Mesothelial cell of epicardium (in vitro differentiated cells): Measurements from ENCODE around the gene SIGLEC14. TPM values are rescaled to one million over a fixed set of nuclear protein-coding genes. Genes with fewer than 3 reads are reported as not detected.

Experiments
- DNase-seq, 2 experiments: peaks; one replicate each; pipeline ENCODE4 v3.0.0; 2021; ENCODE audit warnings: low spot score in 2 of 2; ENCODE audit not compliant: unreplicated experiment in 2 of 2
- H3K27ac Mint-ChIP-seq: 2 replicates; pipeline ENCODE4 v1.8.0; 2021; ENCODE audit warnings: mixed read lengths
- H3K27me3 Mint-ChIP-seq: 2 replicates; pipeline ENCODE4 v1.8.0; 2021; ENCODE audit warnings: low read depth, mixed read lengths
- H3K36me3 Mint-ChIP-seq: 2 replicates; pipeline ENCODE4 v1.8.0; 2021; ENCODE audit warnings: mixed read lengths
- H3K4me1 Mint-ChIP-seq: 2 replicates; pipeline ENCODE4 v1.8.0; 2021; ENCODE audit warnings: mixed read lengths
- H3K4me3 Mint-ChIP-seq: 2 replicates; pipeline ENCODE4 v1.8.0; 2021; ENCODE audit warnings: mild to moderate bottlenecking, moderate library complexity, mixed read lengths
- H3K9me3 Mint-ChIP-seq: 2 replicates; pipeline ENCODE4 v1.8.0; 2021; ENCODE audit warnings: mixed read lengths
- CTCF ChIP-seq: fragments of 200-600 bp; sonication (generic); IDR thresholded peaks from one replicate; pipeline ENCODE4 v1.5.0; 2021; ENCODE audit warnings: antibody characterized with exemption; ENCODE audit not compliant: unreplicated experiment
- total RNA-seq: library from RNA; stranded (reverse); gene quantifications from 3 replicates; pipeline ENCODE4 v1.2.1, GENCODE V29; 2021

Gene SIGLEC14
- total RNA-seq, 1 donor from 2014 or later: not detected

DNA sequence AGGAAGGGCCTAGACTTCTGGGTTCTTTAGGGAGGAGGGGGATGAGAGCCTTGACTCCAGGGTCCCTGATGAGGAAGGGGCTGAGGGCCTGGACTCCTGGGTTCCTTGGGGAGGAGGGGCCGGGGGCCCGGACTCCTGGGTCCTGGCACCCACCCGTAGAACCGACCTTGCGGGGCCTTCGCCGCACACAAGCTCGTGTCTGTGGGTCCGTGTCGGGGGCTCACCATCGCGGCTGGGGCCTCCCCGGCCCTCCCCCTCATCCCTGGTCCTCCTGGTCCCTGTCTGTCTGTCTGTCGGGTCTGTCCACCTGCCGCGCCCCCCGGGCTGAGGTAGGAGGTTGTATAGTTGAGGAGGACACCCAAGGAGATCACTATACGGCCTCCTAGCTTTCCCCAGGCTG lies 45.8 kb upstream of the SIGLEC14 start:
- H3K36me3 Mint-ChIP-seq: peaks cover 36% of the 10 kb centered on the region
- H3K27me3 Mint-ChIP-seq: no peaks in the 10 kb centered on the region
- H3K27ac Mint-ChIP-seq: no peak overlapping the region
- no peak for DNase-seq
- H3K4me1 Mint-ChIP-seq: peaks cover 44% of the 10 kb centered on the region
- H3K4me3 Mint-ChIP-seq: peak overlapping the region; percentile 79
- H3K9me3 Mint-ChIP-seq: no peaks in the 10 kb centered on the region
- no peak for TF ChIP-seq CTCF

GRCh38 chr19:51691584-51692428 lies 45.2 kb upstream of the SIGLEC14 start:
- peak overlapping the region; percentile 95 for H3K27ac Mint-ChIP-seq
- DNase-seq: no peak
- no peaks in the 10 kb centered on the region for H3K27me3 Mint-ChIP-seq
- H3K4me1 Mint-ChIP-seq: peaks cover 51% of the 10 kb centered on the region
- TF ChIP-seq CTCF: no peak
- H3K36me3 Mint-ChIP-seq: peaks cover 29% of the 10 kb centered on the region
- H3K4me3 Mint-ChIP-seq: peak overlapping the region; percentile 79
- H3K9me3 Mint-ChIP-seq: no peaks in the 10 kb centered on the region

- Mint-ChIP-seq H3K27ac (peak overlapping the region; percentile 95), H3K9me3 (no peaks in the 10 kb centered on the region), H3K4me3 (peak overlapping the region; percentile 79), H3K27me3 (no peaks in the 10 kb centered on the region), H3K36me3 (peaks cover 23% of the 10 kb centered on the region), H3K4me1 (peaks cover 54% of the 10 kb centered on the region)
- no peak for TF ChIP-seq CTCF
- no peak for DNase-seq
These were observed 44.5 kb upstream of the SIGLEC14 start for GRCh38 chr19:51691074-51691583.

- Mint-ChIP-seq H3K4me3 (peak overlapping the region; percentile 79), H3K9me3 (no peaks in the 10 kb centered on the region), H3K27me3 (no peaks in the 10 kb centered on the region), H3K4me1 (peaks cover 53% of the 10 kb centered on the region), H3K27ac (peak overlapping the region; percentile 96), H3K36me3 (peaks cover 18% of the 10 kb centered on the region)
- TF ChIP-seq CTCF: no peak
- DNase-seq: peak; percentile 75 to 84
These were observed 43.9 kb upstream of the SIGLEC14 start for GRCh38 chr19:51690454-51691073.

DNA sequence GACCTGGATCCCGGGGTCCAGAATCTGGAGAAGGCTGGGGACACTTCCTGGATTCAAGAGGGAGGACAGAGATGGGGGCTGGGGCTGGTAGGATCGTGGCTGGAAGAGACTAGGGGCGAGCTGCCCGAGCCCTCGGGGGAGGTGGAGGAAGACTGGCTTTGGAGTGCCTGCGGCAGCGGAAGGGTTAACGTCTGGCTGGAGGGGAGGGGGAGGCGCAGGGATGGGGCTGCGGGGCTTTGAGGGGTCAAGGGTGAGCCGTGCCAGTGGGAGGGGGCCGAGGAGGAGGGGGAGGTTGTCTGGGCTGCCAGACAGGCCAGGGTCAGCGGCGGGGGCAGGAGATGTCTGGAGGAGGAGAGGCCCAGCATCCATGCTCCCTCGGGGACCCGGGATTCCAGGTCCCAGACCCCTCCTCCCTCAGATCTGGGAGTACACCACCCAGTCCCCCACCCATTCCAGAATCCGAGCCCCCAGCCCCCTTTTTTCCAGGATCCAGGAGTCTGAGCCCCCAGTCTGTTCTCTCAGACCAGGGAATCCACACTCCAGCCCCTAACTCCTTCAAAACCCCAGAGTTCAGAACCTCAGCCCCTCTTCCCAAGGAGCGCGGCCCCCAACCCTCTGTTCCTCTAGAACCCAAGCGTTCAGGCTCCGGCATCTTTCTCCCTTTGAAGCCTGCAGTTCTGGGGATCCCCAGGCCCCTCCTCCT lies 43.3 kb upstream of the SIGLEC14 start:
- no peaks in the 10 kb centered on the region for H3K27me3 Mint-ChIP-seq
- peak overlapping the region; percentile 79 for H3K4me3 Mint-ChIP-seq
- TF ChIP-seq CTCF: no peak
- peak overlapping the region; percentile 96 for H3K27ac Mint-ChIP-seq
- peaks cover 15% of the 10 kb centered on the region for H3K36me3 Mint-ChIP-seq
- peak; percentile 37 to 56 for DNase-seq
- H3K4me1 Mint-ChIP-seq: peaks cover 53% of the 10 kb centered on the region
- H3K9me3 Mint-ChIP-seq: peaks cover 2% of the 10 kb centered on the region
